Urinary bladder (tissue), 4 donors: ENCODE data around the gene CASS4. TPM values are rescaled to one million over a fixed set of nuclear protein-coding genes. Genes with fewer than 3 reads are reported as not detected.

ENCODE experiments used
- DNase-seq: peaks from one replicate; pipeline ENCODE4 v3.0.0-alpha.2; 2015; ENCODE audit errors: extremely low spot score
- H3K27ac ChIP-seq: one replicate; pipeline ENCODE4 v1.5.1; 2013; ENCODE audit warnings: low read depth, mild to moderate bottlenecking, moderate library complexity
- H3K36me3 ChIP-seq: one replicate; pipeline ENCODE4 v1.6.1; 2013; ENCODE audit warnings: mild to moderate bottlenecking, moderate library complexity; ENCODE audit not compliant: insufficient read depth
- H3K4me1 ChIP-seq: one replicate; pipeline ENCODE4 v1.6.1; 2013; ENCODE audit warnings: mild to moderate bottlenecking, moderate library complexity; ENCODE audit not compliant: insufficient read depth
- H3K4me3 ChIP-seq: one replicate; pipeline ENCODE4 v1.5.1; 2013; ENCODE audit warnings: low read depth, low read length
- whole genome bisulfite sequencing: extraction: QIAGEN DNeasy Blood & Tissue Kit; methylation state at CpG from one replicate; pipeline ENCODE4 v1.1.7; 2013; 5-methylcytosine and 5-hydroxymethylcytosine counted together
- polyA plus RNA-seq: library from polyadenylated mRNA; stranded (reverse); fragments of 200-250 nt; gene quantifications from one replicate; pipeline ENCODE4 v1.2.3, GENCODE V29; 2013
- total RNA-seq: library from RNA; depleted of rRNA; stranded (reverse); fragments of >200 nt; gene quantifications from one replicate; pipeline ENCODE4 v1.2.3, GENCODE V29; 2014
- donor health status: healthy with polysubstance abuse.
- donor health status: healthy.

Gene CASS4, protein sequence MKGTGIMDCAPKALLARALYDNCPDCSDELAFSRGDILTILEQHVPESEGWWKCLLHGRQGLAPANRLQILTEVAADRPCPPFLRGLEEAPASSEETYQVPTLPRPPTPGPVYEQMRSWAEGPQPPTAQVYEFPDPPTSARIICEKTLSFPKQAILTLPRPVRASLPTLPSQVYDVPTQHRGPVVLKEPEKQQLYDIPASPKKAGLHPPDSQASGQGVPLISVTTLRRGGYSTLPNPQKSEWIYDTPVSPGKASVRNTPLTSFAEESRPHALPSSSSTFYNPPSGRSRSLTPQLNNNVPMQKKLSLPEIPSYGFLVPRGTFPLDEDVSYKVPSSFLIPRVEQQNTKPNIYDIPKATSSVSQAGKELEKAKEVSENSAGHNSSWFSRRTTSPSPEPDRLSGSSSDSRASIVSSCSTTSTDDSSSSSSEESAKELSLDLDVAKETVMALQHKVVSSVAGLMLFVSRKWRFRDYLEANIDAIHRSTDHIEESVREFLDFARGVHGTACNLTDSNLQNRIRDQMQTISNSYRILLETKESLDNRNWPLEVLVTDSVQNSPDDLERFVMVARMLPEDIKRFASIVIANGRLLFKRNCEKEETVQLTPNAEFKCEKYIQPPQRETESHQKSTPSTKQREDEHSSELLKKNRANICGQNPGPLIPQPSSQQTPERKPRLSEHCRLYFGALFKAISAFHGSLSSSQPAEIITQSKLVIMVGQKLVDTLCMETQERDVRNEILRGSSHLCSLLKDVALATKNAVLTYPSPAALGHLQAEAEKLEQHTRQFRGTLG
- 1.9 TPM for total RNA-seq
- polyA plus RNA-seq: 1.1 TPM

DNA sequence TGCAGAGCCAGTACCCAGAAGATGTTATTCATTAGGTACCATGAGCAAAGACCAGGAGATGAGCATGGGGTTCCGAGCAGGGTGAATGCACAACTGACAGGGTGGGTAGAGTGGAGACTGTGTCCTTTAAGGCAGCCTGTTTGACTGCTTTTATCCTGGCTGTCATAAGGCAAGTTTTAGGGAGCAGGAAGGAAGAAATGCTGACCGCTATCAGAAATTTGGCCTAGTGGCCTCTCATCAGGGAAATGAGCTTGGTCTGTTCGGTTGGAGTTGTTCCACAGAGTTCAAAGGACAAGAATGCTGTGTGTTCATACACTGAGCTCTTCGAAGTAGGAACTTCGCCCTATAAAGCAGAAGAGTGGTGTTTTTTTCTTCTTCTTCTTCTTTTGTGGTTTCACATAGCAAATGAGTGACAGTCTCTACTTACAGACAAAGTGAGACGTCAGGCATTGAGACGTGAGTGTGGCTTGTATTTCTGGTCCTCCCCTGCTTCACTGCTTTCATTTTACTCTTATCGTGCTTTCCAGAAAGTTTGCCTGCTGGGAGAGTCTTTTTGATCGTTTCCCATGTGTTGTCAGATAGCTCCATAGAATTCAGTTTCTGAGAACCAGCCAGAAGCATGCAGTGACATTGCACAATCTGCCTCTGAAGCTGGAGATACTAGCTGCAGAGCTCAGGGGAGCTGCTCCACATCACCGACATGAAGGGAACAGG is at the start of gene CASS4:
Gene CASS4 (plus strand): TSS at position 502 of the 714 bp plus-strand sequence. CDS start 199 bp downstream, at position 701.
- Histone ChIP-seq H3K36me3 (peaks cover under 1% of the 10 kb centered on the region), H3K4me1 (no peaks in the 10 kb centered on the region), H3K4me3 (no peak within 1 kb of the TSS), H3K27ac (no peak within 1 kb of the TSS)
- no peak for DNase-seq
- WGBS: 41% methylated on average over 10 of the region's 10 CpGs

DNA sequence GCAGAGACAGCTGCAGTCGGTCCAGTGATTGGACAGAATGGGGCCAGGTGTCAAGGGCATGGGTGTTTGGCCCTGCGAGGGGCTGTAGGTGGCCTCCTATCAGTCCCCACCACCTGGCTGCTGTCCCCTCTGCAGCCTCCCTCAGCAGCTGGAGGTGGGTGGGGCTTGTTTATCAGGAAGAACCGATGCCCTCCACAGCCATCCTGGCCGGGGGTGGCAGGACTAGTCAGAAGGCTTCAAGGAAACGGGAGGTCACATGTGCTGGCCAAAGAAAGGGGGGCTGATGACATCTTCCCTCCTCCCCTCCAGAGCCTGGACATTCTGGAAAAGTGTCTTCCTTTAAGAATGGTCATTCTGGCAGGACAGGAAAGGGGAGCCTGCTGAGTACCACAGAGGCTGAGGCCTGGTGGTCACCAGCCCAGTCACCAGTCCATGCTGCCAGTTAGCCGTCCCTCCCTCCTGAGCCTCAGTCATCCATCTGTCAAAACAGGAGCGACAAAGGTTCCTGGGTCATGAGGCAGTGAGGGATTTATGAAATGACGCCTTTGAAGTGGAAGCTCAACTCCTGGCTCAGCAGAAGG is 49.1 kb upstream of the CASS4 start:
- no peaks in the 10 kb centered on the region for H3K4me1 ChIP-seq
- 52% methylated on average over 8 of the region's 8 CpGs for WGBS
- no peak overlapping the region for H3K27ac ChIP-seq
- H3K36me3 ChIP-seq: no peaks in the 10 kb centered on the region
- no peak for DNase-seq
- H3K4me3 ChIP-seq: no peak overlapping the region

DNA sequence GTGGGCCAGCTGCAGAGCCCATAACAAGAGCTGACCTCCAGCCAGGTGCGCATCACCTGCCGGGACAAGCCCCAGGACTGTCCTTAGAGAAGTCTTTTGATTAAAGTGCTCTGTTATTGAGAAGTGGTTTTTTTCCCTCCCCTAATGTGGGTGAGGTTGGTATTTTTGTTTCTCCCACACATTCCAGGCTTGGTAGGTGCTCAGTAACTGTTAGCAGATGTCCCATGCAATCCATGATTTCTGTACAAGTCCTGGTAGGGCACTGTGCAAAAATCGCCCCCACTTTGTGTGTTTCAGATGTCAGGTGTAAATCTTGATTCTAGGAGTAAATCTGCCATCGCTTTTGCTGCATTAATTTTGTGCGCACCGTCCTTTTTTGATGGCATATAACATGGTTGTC is 48.6 kb upstream of the CASS4 start:
- 94% methylated on average over 6 of the region's 6 CpGs for WGBS
- Histone ChIP-seq H3K4me1 (no peaks in the 10 kb centered on the region), H3K27ac (no peak overlapping the region), H3K36me3 (no peaks in the 10 kb centered on the region), H3K4me3 (no peak overlapping the region)
- no peak for DNase-seq

DNA sequence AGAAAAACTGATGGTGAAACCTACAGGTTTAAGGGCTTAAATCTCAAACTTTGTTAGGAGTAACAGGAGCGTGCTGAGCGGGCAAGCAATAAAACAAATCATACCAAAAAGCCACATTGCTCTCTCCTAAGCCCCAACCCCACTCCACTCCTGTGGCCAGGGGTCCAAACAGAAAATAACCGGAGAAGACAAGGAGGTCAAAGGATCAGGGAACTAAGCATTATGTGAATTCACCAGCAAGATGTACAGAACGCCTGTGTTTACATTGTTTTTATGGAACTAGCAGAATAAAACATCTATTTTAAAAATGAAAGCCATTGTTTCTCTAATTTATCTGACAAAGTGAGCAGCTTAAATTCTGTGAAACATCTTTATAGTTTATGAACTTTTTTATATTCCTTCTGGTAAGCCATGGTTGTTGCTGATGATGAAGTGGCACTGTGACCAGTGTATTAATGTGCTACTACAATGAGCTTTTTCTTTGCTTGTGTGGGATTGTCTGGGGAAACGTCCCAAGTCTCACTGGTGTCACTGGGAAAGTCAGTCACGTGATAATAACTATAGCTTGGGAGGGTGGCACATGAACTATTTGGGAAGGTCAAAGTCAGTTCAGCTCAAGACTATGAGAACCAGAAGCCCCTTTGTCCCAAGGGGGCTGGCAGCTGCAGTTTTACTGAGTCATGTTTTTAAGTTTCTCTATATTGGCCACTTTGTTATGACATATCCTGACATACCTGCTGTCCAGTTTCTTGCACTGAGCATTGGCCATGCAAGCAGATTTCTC is 43.5 kb upstream of the CASS4 start:
- Histone ChIP-seq H3K4me3 (no peak overlapping the region), H3K36me3 (no peaks in the 10 kb centered on the region), H3K4me1 (no peaks in the 10 kb centered on the region), H3K27ac (no peak overlapping the region)
- 77% methylated on average over 6 of the region's 6 CpGs for WGBS
- DNase-seq: no peak

DNA sequence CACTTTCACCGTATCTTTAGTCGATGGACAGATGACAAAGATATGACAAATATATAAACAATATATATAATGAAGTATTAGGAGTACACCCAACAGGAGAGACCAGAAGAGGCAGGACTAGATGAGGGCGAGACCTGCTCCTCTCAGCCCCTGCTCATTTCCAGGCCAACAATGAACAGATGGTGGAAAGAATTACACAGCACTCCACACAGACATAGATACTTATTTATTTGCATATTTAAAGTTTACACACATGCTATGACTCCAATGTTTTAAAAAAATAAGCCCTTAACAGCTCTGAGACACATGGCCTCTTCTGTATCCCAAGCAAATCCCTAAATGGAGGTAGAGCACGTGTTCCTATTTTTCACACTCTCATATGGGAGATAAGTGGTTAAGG is 42.9 kb upstream of the CASS4 start:
- Histone ChIP-seq H3K4me3 (no peak overlapping the region), H3K36me3 (no peaks in the 10 kb centered on the region), H3K27ac (no peak overlapping the region), H3K4me1 (no peaks in the 10 kb centered on the region)
- no peak for DNase-seq
- WGBS: 83% methylated on average over 4 of the region's 4 CpGs

DNA sequence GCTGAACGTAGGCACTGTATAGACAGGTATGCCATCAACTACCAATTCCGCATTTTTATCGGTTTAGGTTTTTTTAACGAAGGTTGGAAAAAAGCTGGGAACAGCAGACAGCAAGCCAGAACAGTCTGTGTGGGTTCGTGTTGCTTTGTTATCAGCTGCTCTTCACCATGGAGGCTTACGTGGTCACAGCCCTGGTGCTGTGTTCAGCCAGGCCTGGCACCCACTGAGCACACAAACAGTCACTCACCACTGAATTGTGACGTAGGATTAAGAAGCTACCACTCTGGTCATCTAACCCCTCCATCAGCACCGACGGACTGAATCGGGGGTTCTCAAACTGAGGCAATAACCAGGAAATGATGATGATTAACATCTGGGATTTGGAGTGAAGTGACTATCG is 40.1 kb upstream of the CASS4 start:
- Histone ChIP-seq H3K4me3 (no peak overlapping the region), H3K4me1 (no peaks in the 10 kb centered on the region), H3K27ac (no peak overlapping the region), H3K36me3 (no peaks in the 10 kb centered on the region)
- DNase-seq: no peak
- 83% methylated on average over 11 of the region's 11 CpGs for WGBS

DNA sequence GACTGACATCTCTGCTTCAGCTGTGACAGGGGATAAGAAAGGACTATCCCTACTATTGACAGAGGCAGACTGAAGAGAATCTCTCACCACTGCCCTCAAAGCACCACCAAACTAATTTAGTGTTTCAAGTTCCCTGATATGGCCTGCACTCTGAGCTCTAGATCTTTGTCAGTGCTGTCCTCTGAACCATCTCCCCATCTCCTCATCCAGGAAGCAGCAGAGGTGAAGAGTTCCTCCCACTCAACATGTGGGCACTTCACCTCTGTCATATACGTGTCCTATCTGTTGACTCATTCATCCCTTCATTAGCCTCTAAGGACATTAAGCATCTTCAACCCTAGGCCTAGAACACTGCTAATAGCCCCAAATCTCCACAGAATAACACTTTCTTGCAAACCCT is 39.2 kb upstream of the CASS4 start:
- no peak overlapping the region for H3K4me3 ChIP-seq
- no peak overlapping the region for H3K27ac ChIP-seq
- no peak for DNase-seq
- no peaks in the 10 kb centered on the region for H3K36me3 ChIP-seq
- WGBS: 83% methylated on average over 1 of the region's 1 CpG
- H3K4me1 ChIP-seq: no peaks in the 10 kb centered on the region

DNA sequence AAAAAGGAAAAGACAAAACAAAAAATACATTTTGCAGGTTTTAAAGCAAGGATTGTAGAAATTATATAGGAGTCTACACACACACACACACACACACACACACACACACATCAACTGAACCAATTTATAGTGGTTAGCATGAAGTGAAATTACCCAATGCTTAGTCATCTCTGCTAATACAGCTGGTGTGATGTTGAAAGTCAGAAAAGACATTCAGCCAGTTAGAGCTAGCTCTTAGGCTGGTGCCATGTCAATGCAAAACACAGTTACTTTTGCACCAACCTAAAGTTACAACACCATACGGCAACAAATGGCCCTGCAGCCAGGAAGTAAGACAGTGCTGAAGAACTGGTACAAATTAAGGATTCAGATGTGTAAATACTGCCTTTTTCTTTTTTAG is 38.1 kb upstream of the CASS4 start:
- no peak overlapping the region for H3K4me3 ChIP-seq
- no peaks in the 10 kb centered on the region for H3K36me3 ChIP-seq
- no peak for DNase-seq
- 76% methylated on average over 1 of the region's 1 CpG for WGBS
- no peak overlapping the region for H3K27ac ChIP-seq
- no peaks in the 10 kb centered on the region for H3K4me1 ChIP-seq

DNA sequence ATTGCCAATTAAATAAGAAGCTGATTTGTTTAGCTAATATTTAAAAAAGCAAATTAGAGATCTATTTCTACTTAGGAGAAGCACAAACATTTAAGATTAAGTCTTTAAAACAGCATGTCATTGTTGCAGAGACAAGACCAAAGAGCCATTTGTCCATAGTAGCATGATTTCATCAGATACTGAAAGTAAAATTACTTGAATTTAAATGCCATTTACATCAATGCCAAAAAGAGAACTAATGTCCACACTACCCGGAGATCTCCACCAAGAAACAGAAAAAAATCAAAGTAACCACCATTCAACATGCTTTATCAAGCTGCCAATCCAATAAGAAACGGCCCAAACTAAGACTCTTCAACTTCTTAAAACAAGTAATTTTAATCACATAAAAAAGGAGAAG is 35.7 kb upstream of the CASS4 start:
- Histone ChIP-seq H3K27ac (no peak overlapping the region), H3K4me3 (no peak overlapping the region), H3K36me3 (no peaks in the 10 kb centered on the region), H3K4me1 (no peaks in the 10 kb centered on the region)
- DNase-seq: no peak
- 84% methylated on average over 2 of the region's 2 CpGs for WGBS

DNA sequence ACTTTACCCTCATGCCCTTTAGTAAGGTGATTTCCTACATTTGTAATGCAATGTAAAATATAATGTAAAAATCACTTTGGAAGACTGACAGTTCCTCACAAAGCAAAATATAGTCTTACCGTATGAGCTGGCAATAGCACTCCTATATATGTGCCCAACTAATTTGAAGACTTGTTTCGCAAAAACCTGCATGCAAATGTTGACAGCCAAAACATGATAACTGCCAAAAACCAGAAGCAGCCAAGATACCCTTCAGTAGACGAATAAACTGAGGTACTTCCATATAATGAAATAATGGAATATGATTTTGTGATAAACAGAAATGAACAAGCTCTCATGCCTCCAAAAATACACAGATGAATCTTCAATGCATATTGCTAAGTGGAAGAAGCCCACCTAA is 33.7 kb upstream of the CASS4 start:
- no peaks in the 10 kb centered on the region for H3K36me3 ChIP-seq
- H3K27ac ChIP-seq: no peak overlapping the region
- no peak for DNase-seq
- no peaks in the 10 kb centered on the region for H3K4me1 ChIP-seq
- 95% methylated on average over 3 of the region's 3 CpGs for WGBS
- no peak overlapping the region for H3K4me3 ChIP-seq

DNA sequence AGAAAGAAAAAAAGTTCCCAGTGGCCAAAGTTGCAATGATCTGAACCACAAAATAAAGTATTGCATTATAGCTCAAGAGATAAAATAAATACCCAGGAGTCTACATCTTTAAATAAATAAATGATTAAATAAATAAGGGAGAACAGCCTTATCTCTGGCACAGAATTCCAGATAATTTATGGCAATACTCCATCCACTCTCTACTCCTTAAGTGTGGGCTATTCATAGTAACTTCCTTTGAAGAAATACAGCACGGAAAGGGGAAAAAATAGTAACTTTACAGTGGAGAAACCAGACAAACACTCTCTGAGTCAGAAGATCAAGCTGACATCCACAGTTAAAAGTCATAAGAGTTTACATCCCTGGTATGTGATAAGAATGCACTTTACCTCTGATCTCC is 31.7 kb upstream of the CASS4 start:
- no peak overlapping the region for H3K27ac ChIP-seq
- no peak for DNase-seq
- H3K4me3 ChIP-seq: no peak overlapping the region
- no peaks in the 10 kb centered on the region for H3K4me1 ChIP-seq
- H3K36me3 ChIP-seq: no peaks in the 10 kb centered on the region
- 19% methylated on average over 1 of the region's 1 CpG for WGBS

DNA sequence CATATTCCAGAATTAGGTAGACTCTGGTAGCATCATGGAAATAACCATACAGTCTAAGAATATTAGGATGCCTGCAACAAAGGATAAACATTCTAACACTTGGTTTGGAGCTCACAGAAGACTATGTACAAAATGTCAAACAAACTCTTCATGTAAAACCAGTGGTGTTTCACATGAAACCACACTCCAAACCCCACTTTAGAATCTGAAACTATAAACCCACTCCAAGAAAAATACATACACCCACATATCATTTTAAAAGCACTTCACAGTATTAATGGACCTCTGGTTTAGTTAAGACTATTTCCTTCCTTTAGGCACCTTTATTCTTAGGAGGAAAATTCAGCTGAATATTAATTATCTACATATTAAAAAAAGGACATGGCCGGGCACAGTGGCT is 30.6 kb upstream of the CASS4 start:
- H3K4me1 ChIP-seq: no peaks in the 10 kb centered on the region
- DNase-seq: no peak
- no peak overlapping the region for H3K27ac ChIP-seq
- 96% methylated on average over 1 of the region's 1 CpG for WGBS
- H3K4me3 ChIP-seq: no peak overlapping the region
- H3K36me3 ChIP-seq: no peaks in the 10 kb centered on the region

DNA sequence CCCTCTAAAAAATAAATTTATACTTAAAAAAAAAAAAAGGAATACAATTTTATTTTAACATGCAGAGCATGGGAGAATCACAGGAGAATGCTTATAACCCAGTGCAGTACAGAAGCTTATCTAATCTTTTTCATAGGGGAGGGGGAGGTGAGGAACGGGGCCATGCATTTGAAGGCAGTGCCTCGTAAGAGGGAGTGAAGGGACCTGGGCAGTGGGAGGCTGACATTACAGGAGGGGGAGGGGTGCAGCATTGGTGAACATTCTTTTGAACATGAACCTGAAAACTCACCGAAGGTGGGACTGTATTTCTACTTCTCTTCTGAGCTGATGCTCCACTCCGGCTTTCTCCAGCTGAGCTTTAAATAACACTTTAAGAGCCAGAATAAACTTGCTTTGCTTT is 29.4 kb upstream of the CASS4 start:
- H3K27ac ChIP-seq: no peak overlapping the region
- DNase-seq: no peak
- no peaks in the 10 kb centered on the region for H3K4me1 ChIP-seq
- no peak overlapping the region for H3K4me3 ChIP-seq
- WGBS: 53% methylated on average over 4 of the region's 4 CpGs
- no peaks in the 10 kb centered on the region for H3K36me3 ChIP-seq
